Uterus (tissue), 2 donors: Measurements from ENCODE around the gene MEIS1.

Source experiments
- CTCF ChIP-seq, 4 experiments: fragments of 200-600 bp in 2 of 4; fragments of 450-650 bp in 2 of 4; sonication (generic) in 2 of 4; IDR thresholded peaks; one replicate each; pipeline ENCODE4 v1.5.1; 2016 to 2019; ENCODE audit warnings: antibody characterized with exemption in 4 of 4, mild to moderate bottlenecking in 2 of 4, moderate library complexity in 1 of 4
- POLR2A ChIP-seq, 2 donors: fragments of 450-650 bp; IDR thresholded peaks; one replicate each; pipeline ENCODE4 v1.6.1; 2016; ENCODE audit warnings: antibody characterized with exemption in 2 of 2, mild to moderate bottlenecking in 1 of 2, moderate library complexity in 1 of 2

- TF ChIP-seq CTCF (IDR thresholded peaks at IDR 0.05), result no peak
- TF ChIP-seq POLR2A (IDR thresholded peaks at IDR 0.05), result no peak
Measured at GRCh38 chr2:66429693-66430504, 5.0 kb upstream of the MEIS1 start.
